KOPT-K1 (cell line): ENCODE data around the gene PMIS2.
"Not testable (repeated sequence)": the region's sequence is repeated elsewhere in the genome, so short reads cannot be mapped to it uniquely, and the experiment has no call there.

Source experiments
- H3K27ac ChIP-seq: fragments of 200-600 bp; sonication (generic); 2 replicates; pipeline ENCODE4 v1.5.1; 2016; ENCODE audit warnings: antibody characterized with exemption, mild to moderate bottlenecking, low read depth, low read length; ENCODE audit not compliant: poor library complexity, severe bottlenecking
- H3K36me3 ChIP-seq: fragments of 200-600 bp; sonication (generic); 2 replicates; pipeline ENCODE4 v1.5.1; 2017; ENCODE audit warnings: antibody characterized with exemption, mild to moderate bottlenecking, low read length, moderate library complexity; ENCODE audit not compliant: insufficient read depth
- H3K9me3 ChIP-seq: fragments of 200-600 bp; sonication (generic); 2 replicates; pipeline ENCODE4 v1.5.1; 2017; ENCODE audit warnings: antibody characterized with exemption, low read length, mild to moderate bottlenecking; ENCODE audit not compliant: insufficient read depth, poor library complexity, severe bottlenecking

PMIS2 gene

DNA sequence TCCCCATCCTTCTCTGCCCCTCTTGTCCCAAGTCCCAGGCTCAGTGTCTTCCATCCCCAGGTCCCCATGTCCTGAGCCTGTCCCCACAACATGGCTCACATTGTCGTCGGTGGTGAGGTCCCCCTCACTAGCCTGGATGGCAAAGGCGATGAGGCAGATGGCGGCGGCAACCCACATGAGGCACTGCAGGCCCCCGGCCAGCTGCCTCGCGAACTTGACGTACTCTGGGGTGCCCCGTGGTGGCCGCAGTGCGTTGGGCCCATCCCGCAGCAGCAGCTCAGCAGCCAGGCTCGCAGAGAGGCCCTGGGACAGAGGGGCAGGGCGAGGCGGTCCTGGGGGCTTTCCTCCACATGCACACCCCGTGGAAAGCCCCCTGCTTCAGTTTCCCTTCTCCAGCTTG lies 23.6 kb upstream of the PMIS2 start:
- H3K9me3 ChIP-seq: no peaks in the 10 kb centered on the region
- H3K27ac ChIP-seq: no peak overlapping the region
- no peaks in the 10 kb centered on the region for H3K36me3 ChIP-seq

DNA sequence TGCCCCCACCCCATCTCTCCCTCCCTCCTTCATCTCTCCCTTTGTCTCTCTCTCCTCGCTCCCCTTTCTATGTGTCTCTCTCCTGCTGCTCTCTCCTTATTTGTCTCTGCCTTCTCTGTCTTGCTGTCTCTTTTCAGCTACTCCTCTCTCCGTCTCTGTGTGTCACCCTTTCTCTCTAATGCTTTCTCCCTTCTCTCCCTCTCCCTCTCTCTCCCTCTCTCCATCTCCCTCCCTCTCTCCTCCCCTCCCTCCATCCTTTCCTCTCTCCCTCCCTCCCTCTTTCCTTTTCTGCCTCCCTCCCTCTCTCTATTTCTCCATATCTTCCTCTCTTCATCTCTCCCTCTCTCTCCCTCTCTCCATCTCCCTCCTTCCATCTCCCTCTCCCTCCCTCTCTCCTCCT lies 23.2 kb upstream of the PMIS2 start:
- Histone ChIP-seq H3K9me3 (no peaks in the 10 kb centered on the region), H3K27ac (no peak overlapping the region), H3K36me3 (no peaks in the 10 kb centered on the region)

DNA sequence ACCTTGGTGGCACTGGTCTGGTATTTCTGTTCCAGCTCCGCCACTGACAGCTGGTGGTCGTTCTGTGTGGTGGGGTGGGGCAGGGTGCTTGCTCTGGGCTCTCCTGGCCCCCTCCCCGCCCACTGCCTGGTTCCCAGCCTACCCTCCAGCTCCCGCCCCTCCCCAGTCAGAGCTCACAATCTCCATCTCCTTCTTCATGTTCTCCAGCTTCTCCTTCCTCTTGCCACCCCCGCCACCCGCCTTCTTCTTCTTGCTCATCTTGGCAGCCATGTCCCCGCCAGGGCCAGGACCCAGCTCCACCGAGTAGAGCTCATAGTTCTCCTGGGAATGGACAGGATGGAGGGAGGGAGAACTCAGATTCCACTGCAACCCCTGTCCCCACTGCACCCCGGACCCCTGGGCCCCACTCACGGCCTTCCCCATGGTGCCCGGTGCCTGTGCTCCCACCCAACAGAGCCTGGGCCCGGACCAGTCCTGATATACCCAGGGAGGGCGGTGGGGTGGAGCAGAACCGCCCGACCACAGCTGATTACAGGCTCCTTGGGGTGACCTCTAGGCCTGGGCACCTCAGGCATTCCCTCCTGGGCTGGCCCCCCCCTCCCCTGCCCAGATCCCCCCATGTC lies 22.7 kb upstream of the PMIS2 start, which contains the start of gene ATP4A:
Gene ATP4A, minus strand, starts transcription at position 452 of the 623 bp plus-strand sequence. Its CDS starts 29 bp downstream, at position 423.
- no peak within 1 kb of the TSS for H3K27ac ChIP-seq

DNA sequence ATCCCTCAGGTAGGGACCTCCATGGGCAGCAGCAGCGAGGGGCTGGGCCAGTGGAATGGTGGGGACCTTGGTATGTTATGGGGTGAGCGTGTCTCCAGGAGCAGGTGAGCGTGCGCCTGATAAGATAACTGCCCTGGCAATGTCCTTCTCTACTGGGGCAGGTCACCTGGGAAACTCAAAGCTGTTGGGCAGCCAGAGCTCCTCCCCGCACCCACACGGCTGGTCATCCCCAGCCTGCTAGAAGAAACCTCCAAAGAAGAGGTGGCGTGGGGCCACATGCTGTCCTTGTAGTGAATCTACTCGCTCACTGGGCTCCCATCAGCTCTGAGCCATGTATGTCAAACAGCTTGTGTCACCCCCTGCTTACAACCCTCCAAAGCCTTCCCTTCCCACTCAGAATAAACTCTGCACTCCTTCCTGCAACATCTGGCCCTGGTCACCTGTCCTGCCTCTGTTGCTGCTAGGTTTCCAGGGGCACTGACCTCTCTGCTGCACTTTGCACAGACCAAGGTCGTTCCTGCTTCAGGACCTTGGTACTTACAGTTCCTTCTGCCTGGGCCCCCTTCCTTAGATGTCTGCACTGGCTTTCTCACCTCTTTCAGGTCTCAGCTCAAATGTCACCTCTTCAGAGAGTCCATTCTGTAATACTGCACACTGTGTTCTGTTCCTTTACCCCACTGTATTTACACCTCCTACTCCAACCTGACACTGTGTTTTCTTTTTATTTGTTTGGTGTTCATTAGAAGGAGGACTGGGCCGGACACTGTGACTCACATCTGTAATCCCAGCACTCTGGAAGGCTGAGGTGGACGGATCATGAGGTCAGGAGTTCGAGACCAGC lies 20.7 kb upstream of the PMIS2 start:
- no peak overlapping the region for H3K27ac ChIP-seq
- no peaks in the 10 kb centered on the region for H3K36me3 ChIP-seq
- no peaks in the 10 kb centered on the region for H3K9me3 ChIP-seq

More for the DNA sequence above, 22.7 kb upstream of the PMIS2 start, which contains the start of gene ATP4A:
- Histone ChIP-seq H3K36me3 (no peaks in the 10 kb centered on the region), H3K9me3 (no peaks in the 10 kb centered on the region)

DNA sequence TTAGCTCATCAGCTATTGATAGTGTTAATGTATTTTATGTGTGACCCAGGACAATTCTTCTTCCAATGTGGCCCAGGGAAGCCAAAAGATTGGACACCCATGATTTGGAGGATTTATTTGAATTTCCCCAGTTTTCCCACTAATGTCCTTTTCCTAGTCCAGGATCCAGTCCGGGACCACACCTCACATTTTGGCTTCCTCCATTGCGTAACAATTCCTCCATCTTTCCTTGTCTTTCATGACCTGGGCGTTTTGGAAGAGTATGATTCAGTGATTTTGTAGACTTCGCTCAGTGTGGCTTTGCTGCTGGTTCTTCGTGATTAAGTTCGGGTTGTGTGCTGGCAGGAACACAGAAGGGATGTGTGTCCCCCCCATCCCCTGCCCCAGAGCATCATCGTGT lies 19.2 kb upstream of the PMIS2 start:
- no peak overlapping the region for H3K27ac ChIP-seq
- H3K9me3 ChIP-seq: no peaks in the 10 kb centered on the region
- H3K36me3 ChIP-seq: no peaks in the 10 kb centered on the region

DNA sequence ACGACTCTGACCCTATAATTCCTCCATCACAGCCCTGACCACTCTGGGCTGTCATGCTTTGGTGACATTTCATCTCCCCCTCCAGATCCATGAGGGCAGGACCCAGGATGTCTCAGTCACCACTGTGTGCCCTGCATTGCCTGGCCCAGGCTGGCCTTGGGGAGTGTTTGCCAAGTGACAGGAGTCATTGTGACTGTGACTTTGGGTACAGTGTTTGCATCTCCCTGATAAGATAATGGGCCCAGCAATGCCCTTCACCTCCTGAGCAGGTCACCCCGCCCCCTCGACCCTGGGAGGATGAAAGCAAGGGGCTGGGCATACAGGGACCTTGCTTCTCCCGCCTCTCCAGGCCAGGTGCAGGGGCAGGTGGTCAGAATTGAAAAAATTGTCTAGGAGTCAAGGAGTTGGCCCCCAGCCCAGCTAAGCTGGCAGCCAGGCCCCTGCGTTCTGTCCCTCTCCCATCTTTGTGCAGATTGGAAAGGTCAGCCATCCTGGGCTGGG lies 16.6 kb upstream of the PMIS2 start:
- no peaks in the 10 kb centered on the region for H3K36me3 ChIP-seq
- H3K9me3 ChIP-seq: no peaks in the 10 kb centered on the region
- no peak overlapping the region for H3K27ac ChIP-seq

DNA sequence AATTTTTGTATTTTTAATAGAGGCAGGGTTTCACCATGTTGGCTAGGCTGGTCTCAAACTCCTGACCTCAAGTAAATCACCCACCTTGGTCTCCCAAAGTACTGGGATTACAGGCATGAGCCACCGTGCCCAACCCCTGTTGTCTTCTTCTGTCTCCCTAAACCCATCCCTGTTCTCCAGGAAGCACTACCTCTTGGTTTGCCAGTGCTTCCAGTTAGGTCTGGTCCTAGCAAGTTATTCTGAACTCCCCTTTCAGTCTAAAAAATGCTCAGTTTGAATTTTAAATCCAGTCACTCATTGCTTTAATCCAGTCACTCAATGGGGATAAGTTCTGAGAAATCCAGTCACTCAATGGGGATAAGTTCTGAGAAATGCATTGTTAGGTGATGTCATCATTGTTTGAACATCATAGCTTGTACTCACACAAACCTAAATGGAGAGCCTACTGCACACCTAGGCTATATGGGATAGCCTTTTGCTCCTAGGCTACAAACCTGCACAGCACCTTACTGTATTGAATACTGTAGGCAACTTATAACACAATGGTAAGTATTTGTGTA lies 14.5 kb upstream of the PMIS2 start:
- Histone ChIP-seq H3K36me3 (no peaks in the 10 kb centered on the region), H3K27ac (no peak overlapping the region), H3K9me3 (peaks cover 14% of the 10 kb centered on the region)

DNA sequence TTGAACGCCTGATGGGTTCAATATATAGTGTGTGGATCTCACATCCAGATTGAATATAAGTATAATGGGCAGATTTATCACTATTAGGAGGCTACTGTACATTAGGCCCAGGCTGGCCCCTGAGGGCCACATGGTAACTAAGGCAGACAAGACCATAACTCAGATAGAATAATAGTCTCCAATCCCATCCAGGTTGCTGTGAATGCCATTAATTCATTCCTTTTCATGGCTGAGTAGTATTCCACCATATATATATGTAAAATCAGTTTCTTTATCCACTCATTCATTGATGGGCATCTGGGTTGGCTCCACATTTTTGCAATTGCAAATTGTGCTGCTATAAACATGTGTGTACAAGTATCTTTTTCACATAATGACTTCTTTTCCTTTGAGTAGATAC lies 8.1 kb upstream of the PMIS2 start:
- Histone ChIP-seq H3K9me3 (peaks cover 28% of the 10 kb centered on the region), H3K36me3 (no peaks in the 10 kb centered on the region), H3K27ac (no peak overlapping the region)

DNA sequence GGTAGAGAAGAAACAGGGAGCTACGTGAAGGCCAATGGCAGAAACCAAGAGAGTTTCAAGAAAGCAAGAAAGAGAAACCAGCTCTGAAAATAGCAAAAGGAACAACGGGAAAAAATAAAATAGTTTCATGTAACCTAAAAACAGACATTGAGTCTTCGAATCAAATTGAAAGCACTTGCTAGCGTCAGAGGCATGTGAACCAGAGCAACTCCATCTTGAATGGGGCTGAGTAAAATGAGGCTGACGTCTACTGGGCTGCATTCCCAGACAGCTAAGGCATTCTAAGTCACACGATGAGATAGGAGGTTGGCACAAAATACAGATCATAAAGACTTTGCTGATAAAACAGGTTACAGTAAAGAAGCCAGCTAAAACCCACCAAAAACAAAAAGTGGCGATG lies 7.3 kb upstream of the PMIS2 start:
- Histone ChIP-seq H3K27ac (no peak overlapping the region), H3K36me3 (no peaks in the 10 kb centered on the region), H3K9me3 (peaks cover 28% of the 10 kb centered on the region)

DNA sequence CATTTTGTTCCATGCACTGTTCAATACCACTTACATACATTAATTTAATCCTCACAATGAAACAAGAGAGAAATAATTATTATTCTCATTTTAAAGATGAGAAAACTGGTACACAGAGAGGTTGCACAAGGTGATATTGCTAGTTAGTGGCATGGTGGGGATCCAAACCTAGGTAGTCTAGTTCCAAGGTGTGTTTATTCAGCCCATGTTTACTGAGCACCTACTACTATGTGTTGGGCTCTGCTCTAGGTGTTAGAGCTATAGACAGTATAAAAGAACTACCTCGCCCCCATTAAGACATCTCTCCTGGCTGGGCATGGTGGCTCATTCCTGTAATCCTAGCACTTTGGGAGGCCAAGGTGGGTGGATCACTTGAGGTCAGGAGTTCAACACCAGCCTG lies 3.2 kb upstream of the PMIS2 start:
- Histone ChIP-seq H3K36me3 (no peaks in the 10 kb centered on the region), H3K27ac (no peak overlapping the region), H3K9me3 (peaks cover 1% of the 10 kb centered on the region)

DNA sequence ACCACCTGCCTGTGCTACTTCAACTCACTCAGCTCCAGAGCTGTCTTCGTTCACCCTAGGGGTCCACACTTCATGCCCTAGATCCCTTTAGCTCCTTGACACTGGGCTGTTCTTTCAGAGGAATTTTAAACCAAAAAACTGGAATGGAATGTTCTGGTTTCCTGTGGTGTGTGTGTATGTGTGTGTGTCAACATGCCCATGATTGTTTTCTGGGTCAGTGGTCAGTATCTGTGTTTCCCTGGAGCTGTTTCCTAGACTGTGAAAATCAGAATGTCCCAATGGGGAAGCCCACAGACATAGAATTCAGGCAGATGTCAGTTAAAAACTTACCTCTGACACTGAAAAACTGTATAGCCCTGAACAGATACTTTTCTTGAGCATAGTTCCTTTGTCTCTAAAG lies 1.3 kb downstream of the PMIS2 start:
- H3K36me3 ChIP-seq: no peaks in the 10 kb centered on the region
- no peak overlapping the region for H3K27ac ChIP-seq
- no peaks in the 10 kb centered on the region for H3K9me3 ChIP-seq

DNA sequence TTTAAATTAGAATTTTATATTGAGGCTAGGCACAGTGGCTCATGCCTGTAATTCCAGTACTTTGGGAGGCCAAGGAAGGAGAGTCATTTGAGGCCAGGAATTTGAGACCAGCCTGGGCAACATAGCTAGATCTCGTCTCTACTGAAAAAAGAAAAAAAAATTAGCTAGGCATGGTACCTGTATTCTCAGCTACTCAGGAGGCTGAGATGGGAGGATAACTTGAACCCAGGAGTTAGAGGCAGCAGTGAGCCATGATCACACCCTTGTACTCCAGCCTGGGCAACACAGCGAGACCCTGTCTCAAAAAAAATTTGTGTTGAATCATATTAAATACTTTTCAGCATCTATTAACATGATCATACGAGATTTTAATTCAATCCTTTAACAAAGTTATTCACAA lies 4.9 kb downstream of the PMIS2 start:
- Histone ChIP-seq H3K9me3 (no peaks in the 10 kb centered on the region), H3K27ac (no peak overlapping the region)

DNA sequence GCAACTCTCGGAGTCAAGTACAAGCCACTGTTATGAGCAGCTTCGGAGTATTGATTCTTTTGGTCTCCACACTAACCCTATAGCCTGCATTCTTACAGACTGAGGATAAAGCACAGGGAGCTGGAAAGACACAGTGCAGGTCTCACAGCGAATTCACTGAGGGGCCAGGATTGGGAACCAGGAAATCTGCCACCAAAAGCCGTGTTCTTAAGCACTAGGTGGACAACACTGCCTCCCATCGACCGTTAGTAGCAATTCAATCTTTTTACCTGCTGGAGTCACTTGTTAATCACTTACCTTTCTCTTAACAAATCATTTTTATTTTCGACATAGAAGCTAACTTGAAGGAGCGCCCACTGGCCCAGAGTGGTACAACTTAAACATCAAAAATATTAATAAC lies 6.3 kb downstream of the PMIS2 start:
- no peaks in the 10 kb centered on the region for H3K36me3 ChIP-seq
- H3K9me3 ChIP-seq: no peaks in the 10 kb centered on the region
- H3K27ac ChIP-seq: no peak overlapping the region

More for the DNA sequence above, 4.9 kb downstream of the PMIS2 start:
- no peaks in the 10 kb centered on the region for H3K36me3 ChIP-seq

DNA sequence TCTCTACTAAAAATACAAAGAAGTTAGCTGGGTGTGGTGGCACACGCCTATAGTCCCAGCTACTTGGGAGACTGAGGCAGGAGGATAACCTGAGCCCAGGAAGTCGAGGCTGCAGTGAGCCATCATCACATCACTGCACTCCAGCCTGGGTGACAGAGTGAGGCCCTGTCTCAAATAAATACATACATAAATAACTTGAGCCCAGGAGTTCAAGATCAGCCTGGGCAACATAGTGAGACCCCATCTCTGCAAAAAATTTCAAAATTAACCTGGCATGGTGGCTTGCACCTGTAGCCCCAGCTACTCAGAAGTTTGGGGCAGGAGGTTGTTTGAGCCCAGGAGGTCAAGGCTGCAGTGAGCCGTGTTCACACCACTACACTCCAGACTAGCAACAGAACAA lies 9.1 kb downstream of the PMIS2 start:
- H3K36me3 ChIP-seq, H3K9me3 ChIP-seq, H3K27ac ChIP-seq: not testable (repeated sequence)

DNA sequence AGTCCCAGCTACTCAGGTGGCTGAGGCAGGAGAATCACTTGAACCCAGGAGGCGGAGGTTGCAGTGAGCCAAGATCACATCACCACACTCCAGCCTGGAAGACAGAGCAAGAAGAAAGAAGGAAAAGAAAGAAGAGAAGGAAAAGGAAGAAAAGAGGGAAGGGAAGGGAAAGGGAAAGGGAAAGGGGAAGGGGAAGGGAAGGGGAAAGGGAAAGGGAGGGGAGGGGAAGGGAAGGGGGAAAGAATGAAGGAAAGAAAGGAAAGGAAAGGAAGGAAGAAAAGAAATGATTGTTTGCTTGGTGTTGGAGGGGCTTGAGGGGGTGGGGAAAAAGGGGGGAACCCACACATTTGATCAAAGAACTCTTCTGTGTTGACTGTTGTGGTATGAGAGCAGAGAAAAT lies 10.0 kb downstream of the PMIS2 start:
- Histone ChIP-seq H3K36me3 (no peaks in the 10 kb centered on the region), H3K27ac (no peak overlapping the region), H3K9me3 (no peaks in the 10 kb centered on the region)
